Inflammatory macrophage treated with lipopolysaccharide for 1 hour (primary cell): ENCODE measurements around the gene FAM124A.

Experiments
- DNase-seq, 2 donors: peaks; one replicate each; pipeline ENCODE4 v3.0.0-alpha.2; 2020 to 2022

The FAM124A gene, protein sequence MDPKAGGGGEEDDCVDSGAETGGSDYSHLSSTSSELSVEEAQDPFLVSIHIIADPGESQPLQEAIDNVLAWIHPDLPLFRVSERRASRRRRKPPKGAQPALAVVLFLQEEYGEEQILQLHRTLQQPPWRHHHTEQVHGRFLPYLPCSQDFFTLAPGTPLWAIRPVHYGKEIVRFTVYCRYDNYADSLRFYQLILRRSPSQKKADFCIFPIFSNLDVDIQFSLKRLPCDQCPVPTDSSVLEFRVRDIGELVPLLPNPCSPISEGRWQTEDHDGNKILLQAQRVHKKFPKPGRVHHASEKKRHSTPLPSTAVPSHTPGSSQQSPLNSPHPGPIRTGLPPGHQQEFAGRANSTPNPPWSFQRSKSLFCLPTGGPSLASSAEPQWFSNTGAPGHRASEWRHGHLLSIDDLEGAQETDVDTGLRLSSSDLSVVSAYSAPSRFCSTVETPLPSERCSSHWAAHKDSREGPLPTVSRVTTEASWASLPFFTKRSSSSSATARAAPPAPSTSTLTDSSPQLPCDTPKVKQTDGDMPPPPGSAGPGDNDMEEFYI

GRCh38 chr13:51222037-51222685, at the start of gene FAM124A:
TSS of gene FAM124A (plus strand) at chr13:51222398. CDS start at chr13:51222502, 104 bp downstream.
- DNase-seq = peak; percentile 38 to 63

DNA sequence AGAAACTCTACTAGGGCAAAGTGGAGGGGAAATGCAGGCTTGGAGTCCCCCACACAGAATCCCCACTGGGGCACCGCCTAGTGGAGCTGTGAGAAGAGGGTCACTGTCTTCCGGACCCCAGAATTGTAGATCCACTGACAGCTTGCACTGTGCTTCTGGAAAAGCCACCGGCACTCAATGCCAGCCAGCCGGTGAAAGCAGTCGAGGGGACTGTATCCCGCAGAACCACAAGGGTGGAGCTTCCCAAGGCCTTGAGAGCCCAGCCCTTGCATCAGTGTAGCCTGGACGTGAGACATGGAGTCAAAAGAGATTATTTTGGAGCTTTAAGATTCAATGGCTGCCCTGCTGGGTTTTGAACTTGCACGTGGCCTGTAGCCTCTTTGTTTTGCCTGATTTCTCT, 47.2 kb upstream of the FAM124A start:
- no peak for DNase-seq

- DNase-seq = no peak
These were observed 46.6 kb upstream of the FAM124A start for GRCh38 chr13:51175639-51176038.

DNA sequence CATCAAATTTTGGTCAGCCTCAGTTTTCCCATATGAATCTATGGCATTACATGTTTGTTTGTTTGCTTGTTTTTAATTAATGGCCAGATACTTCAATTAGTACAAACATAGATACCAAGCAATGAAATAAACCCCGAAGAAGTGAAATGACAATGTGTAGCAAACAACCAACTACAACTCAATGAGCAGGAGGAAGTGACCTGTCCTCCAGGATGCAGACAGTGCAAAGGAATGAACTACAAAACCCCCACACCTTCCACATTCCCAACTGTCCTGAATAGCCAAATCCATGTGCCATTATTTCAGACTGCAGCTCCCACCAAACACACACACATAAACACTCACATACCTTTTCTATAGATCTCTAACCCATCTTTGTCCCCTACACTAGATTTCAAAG, 45.0 kb upstream of the FAM124A start:
- no peak for DNase-seq

GRCh38 chr13:51178456-51179074, 43.6 kb upstream of the FAM124A start:
- DNase-seq = no peak

- DNase-seq = no peak
These were observed 42.7 kb upstream of the FAM124A start for GRCh38 chr13:51179432-51179971.

DNA sequence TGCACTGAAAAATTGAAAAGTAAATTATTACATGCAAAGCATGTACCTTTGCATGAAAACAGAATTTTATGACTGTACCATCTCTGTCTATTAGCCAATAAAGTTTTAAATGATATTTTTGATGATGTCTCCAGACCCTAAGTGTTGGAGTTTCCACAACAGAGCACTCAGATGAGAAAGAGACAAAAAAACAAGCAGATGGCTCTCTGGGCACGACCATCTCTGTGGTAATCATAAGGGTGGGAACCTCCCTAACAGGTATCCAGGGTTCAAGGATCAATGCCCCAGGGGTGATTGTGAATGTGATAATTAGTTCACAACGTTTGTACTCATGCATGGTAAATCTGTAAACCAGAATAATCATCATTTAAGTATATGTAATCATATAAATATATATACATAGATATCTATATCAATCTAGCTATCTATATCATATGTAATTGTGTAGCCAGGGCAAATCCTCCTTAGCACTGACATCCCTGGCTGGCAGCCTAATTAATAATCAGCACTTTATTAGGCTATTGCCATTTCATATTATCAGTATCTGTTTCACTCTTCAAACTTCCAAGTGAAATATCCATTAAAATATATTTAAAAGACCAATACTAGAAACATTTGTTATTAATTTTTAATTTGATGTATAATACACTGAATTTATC, 41.2 kb upstream of the FAM124A start:
- DNase-seq = no peak

DNA sequence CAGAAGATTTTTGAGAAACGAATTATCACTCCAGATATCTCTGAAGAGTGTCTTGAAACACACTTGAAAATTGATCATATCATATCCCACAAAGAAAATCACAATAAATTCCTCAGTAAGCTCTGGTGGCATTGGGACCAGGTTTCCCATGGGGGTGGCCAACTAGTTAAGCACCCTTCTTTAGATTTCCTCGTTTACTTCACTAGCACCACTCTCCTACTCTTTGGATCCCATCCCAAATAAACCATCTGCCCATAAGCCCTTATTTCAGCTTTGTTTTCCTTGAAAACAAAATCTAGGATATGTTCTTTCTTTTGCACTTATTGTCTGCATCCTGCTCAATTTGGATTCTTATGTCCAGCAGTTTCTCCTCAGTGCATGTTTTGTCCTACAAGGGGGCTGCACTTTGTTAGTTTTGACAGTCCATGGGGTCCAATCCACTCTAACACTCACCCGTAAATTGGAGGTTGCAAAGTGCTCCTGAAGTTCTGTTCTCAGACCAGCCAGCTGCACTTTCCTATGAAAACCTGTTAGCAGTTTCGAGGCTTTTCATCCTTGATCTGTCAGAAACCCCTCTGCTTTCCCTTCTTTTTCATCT, 40.3 kb upstream of the FAM124A start:
- DNase-seq = no peak

- peak; percentile 21 to 32 for DNase-seq
These were observed 30.5 kb upstream of the FAM124A start for GRCh38 chr13:51191743-51192142.

- peak; percentile 16 to 18 for DNase-seq
These were observed 29.9 kb upstream of the FAM124A start for GRCh38 chr13:51192348-51192747.

DNA sequence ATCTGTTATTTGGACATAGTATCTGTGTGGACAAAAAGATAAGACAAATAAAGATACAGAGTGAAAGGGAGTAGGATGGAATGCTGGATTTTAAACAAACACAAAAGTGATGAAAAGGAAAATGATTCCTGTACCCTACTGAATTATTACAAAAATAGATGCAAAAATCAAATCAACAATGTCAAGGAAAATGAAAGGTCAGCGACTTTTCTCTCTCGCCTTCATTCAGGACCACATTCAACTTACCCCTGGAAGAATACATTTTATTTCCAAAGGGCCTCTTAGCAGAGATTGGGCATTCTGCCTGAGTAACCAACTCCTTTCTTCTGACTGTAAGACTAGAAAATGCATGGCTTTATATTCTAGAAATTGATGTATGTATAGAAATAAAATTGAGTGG, 28.8 kb upstream of the FAM124A start:
- no peak for DNase-seq

DNA sequence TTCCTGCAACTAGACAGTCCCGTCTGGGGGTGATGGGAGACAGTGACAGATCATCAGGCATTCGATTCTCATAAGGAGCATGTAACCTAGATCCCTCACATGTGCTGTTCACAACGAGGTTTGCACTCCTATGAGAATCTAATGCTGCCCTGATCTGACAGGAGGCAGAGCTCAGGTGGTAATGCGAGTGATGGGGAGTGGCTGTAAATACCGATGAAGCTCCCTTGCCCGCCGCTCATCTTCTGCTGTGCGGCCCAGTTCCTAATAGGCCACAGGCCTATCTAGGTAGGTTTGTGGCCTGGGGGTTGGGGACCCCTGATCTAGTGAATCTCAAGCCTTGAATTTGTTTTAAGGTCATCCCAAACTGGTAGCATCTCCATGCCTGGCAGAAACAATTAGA, 27.3 kb upstream of the FAM124A start:
- DNase-seq = no peak

DNA sequence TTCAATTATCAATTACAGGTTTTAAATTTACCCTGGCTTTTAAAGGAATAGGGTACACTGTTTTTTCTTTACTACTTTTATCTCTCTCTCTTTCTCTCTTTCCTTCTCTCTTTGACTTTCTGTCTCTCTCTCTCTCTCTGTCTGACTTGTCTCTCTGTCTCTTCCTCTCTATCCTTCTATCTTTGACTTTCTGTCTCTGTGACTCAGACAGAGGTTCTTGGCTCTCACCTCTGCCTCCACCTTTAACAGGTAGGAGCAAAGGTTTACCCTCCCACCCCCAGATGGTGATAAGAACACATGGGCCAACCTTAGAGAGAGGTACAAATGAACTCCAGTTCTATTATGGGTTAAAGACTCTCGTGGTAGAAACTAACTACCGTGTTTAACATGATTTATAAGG, 20.3 kb upstream of the FAM124A start:
- DNase-seq = no peak

- DNase-seq = no peak
These were observed 19.6 kb upstream of the FAM124A start for GRCh38 chr13:51202477-51203046.

DNA sequence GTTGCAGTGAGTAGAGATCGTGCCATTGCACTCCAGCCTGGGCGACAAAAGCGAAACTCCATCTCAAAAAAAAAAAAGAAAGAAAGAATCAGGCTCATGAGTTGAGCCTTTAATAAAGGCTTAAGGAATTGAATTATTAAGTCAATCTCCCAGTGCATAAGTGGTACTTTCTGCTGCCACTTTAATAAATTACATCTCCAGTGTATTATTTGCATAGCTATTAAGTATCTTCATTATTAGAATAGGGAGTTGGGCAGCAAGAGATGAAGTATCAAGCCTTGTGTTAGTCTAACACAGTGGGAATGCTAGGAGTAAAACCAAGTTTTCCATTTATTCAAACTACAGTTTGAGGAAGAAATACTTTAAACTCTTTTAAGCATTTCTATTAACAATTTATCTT, 15.6 kb upstream of the FAM124A start:
- DNase-seq = no peak

DNA sequence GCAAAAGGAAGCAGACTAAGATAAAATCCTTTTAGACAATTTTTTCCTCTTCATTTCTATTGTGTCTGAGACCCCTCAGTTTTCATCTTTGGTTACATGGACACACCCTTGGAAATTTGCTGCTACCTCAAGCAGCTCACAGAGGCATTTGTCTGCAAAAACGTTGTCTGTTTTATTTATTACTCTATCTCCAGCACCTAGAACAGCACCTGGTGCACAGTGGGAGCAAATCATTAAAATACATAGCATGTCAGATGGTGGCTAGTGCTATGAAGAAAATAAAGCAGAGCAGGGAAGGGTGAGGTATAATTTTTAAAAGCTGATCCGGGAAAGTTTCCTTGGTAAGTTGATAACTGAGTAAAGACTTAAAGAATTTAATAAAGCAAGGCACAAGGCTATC, 14.3 kb upstream of the FAM124A start:
- no peak for DNase-seq

- no peak for DNase-seq
These were observed 13.5 kb upstream of the FAM124A start for GRCh38 chr13:51208716-51209115.

DNA sequence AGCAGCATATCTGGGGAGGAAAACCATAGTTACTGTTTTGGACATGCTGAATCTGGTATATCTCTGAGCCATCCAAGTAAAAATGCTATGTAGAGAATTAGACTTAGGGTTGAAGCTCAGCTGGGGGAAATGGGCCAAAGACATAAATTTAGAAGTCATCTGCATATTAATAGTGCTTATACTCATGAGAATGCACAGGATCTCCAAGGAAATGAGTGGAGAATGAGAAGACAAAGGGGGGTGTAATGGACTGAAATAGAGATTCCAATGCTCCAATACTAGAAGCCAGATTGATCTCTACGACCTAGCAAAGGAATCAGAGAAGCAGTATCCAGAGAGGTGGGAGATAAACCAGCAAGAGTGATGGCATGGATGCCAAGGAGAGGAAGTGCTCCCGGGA, 10.3 kb upstream of the FAM124A start:
- no peak for DNase-seq

- DNase-seq = no peak
These were observed 9.4 kb upstream of the FAM124A start for GRCh38 chr13:51212758-51213157.

DNA sequence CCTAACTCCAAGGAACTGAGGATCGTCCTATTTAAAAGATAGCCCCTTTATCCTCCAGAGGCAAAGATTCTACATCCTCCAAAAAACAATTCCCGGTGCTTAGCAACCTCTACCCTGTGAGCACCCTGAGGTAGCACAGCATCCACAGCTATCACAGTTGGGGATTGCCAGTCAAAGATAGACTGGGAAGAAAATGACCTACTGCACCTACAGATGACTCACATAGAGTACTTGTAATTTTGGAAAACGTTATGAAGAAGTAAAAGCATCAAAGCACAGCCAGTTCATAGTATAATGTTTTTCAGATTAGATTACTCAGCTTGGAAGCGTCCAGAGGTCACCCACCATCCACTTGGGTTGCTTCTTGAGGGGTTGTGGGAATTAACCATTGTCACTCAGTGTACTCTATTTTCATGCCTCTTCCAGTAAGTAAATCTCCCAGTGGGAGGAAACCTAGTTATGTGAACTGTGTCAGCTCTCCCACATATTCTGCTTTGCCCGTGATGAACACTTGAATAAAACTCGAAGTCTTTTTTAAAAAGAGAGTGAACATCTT, 8.9 kb upstream of the FAM124A start:
- DNase-seq = no peak

DNA sequence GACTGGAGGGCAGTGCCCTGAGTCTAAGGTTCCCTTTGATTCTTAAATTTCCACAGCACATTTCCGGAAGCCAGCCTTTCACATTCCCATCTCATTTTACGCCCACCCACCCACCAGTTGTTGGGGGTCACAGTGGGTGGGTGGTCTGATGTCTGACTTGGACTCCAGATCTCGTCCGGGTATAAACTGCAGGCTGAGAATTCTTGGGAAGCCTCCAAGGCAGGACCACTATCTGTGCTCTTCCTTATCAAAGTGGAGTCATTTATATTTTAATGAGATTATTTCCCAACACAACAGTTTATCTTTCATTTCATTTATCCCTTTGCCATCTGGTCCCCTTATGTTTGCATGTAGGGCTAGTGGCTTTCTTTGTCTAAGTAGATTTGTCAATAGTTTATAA, 3.6 kb upstream of the FAM124A start:
- DNase-seq = no peak

- DNase-seq = no peak
These were observed 1.5 kb upstream of the FAM124A start for GRCh38 chr13:51220706-51221105.
